8988T (cell line): ENCODE measurements around the gene ERI2.
"Not testable (repeated sequence)": the region's sequence is repeated elsewhere in the genome, so short reads cannot be mapped to it uniquely, and the experiment has no call there.

Source experiments
- DNase-seq: peaks from one replicate; pipeline ENCODE4 v3.0.0; 2011

Gene ERI2

DNA sequence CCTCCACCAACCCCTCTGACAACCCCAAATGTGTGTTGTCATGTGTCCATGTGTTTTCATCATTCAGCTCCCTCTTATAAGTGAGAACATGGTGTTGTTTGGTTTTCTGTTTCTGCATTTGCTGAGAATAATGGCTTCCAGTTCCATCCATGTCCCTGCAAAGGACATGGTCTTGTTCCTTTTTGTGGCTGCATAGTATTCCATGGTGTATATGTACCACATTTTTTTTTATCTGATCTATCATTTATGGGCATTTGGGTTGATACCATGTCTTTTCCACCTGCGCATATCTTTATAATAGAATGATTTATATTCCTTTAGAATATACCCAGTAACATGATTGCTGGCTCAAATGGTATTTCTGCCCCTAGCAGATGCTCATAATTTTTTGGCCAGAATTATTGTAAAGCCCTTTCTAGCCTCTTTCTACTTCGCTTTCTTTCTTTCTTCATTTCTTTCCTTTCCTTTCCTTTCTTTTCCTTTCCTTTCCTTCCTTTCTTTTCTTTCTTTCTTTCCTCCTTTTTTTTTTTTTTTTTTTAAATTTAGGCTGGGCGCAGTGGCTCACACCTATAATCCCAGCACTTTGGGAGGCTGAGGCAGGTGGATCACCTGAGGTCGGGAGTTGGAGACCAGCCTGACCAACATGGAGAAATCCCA is 12.8 kb upstream of the ERI2 start:
- no peak for DNase-seq

DNA sequence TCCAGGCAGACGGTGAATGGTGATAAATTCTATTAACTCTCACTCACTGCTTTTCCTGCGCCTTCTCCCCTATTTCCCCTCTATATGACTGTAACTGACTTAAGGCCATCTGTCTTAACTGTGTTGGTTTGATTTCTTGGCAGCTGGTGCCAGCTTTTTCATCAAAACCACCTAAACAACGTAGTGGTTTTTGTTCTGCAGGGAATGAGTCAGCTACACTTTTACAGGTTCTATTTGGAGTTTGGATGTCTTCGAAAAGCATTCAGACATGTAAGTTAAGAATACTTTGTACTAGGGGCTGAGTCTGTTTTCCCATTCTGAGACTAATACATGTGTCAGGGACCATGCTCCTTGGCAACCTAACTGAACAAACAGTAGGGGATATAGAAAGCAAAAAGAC is 8.5 kb upstream of the ERI2 start:
- DNase-seq: no peak

- no peak for DNase-seq
Observed at GRCh38 chr16:20812510-20812909, 6.2 kb upstream of the ERI2 start.

- DNase-seq: no peak
Observed at GRCh38 chr16:20811889-20812439, 5.7 kb upstream of the ERI2 start.

DNA sequence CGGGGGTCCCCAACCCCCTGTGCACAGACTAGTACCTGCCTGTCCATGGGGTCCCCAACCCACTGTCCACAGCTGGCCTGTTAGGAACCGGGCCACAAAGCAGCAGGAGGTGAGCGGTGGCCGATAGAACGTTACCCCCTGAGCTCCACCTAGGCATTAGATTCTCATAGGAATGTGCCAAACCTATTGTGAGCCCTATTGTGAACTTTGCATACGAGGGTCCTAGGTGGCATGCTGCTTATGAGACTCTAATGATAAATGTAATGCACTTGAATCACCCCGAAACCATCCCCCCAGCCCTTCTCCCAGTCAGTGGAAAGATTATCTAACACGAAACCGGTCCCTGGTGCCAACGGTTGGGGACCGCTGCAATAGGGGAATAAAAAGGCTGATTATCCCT is 1.6 kb upstream of the ERI2 start:
- no peak for DNase-seq

DNA sequence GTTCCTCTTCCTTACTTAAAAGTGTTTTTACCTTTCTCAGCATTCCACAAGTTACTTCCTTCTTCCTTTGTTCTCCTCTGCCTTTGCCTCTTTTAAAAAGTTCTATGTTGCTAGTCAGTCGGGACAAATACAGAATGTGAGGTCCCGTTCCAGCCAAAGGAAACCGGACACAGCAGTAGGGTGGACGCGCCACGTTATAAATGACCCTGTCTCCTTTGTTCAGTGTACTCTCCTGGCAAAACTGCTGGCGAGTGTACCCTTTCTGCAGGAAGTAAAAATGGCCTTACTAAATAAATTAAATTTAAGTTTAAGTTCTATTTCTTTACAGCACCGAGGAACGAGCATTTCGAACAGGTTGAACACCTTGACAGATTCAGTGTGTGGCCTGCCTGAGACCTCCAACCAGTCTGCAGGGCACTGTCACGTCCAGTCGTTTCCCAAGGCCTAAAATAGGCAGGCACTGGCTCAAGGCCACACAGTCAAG is 546 bp downstream of the ERI2 start:
- not testable (repeated sequence) for DNase-seq

- DNase-seq: no peak
Observed at GRCh38 chr16:20803561-20804214, 2.6 kb downstream of the ERI2 start.

DNA sequence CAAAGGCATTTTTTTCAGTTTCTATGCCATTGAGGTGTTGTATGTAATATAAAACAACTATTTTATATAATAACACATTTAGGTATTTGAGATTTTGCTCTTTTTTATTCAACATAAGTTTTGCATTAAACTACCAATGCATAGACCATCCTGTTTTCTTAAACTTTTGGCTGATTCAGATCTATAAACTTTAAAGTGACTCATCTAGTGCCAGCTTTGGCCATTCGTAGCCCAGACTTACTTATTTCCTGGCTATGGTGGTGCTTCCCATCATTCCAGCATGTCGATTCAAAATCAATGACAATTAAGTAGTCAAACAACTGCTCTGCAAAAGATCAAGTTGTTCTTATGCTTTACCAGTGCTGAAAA is 3.1 kb downstream of the ERI2 start:
- no peak for DNase-seq

DNA sequence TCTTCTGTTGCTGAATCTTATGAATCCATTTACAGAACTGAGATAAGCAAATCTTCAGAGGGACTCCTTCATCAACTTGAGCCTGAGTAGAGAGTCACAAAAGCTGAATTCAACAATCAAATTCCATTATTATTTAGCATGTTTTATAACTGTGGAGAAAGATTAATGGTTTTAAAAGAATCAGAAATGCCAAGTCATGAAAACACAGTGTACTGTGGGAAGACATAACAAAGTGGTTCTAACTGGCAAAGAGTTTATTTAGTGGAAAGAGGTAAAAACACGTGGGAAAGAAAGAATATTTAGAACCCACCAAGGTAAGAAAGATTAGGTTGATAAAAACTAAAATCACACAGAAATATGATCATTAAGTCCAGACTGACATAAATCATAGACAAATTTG is 5.0 kb downstream of the ERI2 start:
- no peak for DNase-seq

- no peak for DNase-seq
Observed at GRCh38 chr16:20799599-20799998, 6.7 kb downstream of the ERI2 start.

- DNase-seq: no peak
Observed at GRCh38 chr16:20798364-20798763, 7.9 kb downstream of the ERI2 start.

DNA sequence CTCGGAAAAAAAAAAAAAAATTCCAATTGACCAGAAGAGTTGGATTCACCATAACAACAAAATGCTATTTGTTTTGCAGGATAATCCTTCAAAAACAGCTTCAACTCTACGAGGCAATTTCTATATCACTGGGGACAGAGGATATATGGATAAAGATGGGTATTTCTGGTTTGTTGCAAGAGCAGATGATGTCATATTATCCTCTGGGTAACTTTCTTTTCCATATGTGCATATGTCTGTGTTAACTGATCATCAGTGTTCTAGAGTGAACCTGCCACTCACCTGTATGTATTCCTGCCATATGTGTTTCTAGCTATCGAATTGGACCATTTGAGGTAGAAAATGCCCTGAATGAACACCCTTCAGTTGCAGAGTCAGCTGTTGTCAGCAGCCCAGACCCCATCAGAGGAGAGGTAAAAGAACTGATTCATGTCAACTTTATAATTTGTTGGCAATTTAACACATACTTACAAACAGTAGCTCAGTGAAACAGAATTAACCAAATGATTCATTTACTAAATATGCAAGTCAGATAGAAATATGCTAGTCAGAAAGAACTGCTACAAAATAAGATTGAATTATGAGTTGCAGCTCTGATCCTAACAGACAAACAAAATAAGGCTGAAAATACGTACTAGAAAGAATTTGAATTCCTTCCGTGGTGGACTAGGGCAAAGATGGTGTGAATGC is 14.2 kb downstream of the ERI2 start:
- no peak for DNase-seq

- DNase-seq: no peak
Observed at GRCh38 chr16:20789130-20789529, 17.1 kb downstream of the ERI2 start.

DNA sequence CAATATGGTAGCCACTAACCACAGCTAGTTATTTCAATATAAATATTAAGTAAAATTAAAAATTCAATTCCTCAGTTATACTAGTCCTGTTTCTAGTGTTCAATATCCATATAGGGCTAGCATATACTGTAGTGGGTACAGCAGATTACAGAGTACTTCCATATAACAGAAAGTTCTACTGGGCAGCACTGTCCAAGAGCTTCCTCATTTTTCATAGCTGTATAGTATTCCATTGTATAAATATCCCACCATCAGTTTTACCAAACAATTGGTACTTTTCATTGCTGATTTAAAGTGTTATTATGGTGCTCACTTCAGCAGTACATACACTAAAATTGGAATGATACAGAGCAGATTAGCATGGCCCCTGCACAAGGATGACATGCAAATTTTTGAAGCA is 22.1 kb downstream of the ERI2 start:
- DNase-seq: no peak

GRCh38 chr16:20782470-20782869 is 23.8 kb downstream of the ERI2 start:
- DNase-seq: no peak

DNA sequence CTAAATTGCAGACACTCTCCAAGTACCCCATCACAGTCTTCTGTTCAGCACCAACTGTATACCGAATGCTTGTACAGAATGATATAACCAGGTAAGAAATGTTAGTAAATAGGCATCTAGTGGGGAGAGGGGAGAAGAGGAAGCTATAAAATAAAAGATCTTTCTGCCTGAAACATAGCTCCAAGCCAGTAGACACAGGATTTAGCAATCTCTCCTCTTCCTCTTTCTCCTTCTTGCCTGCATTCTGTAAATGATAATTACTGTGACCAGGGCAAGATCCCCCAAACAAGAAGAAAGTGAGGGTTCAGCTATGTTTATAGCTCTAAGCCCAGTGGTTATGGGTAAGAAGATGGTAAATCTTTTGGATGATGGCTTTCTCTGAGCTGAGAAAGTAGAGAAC is 24.6 kb downstream of the ERI2 start:
- DNase-seq: no peak

GRCh38 chr16:20774703-20775362 is 31.4 kb downstream of the ERI2 start:
- DNase-seq: peak; percentile 27

GRCh38 chr16:20773679-20774078 is 32.6 kb downstream of the ERI2 start:
- no peak for DNase-seq

GRCh38 chr16:20768818-20769217 is 37.5 kb downstream of the ERI2 start:
- DNase-seq: no peak

GRCh38 chr16:20768121-20768520 is 38.2 kb downstream of the ERI2 start:
- no peak for DNase-seq

- DNase-seq: no peak
Observed at GRCh38 chr16:20767577-20767976, 38.7 kb downstream of the ERI2 start.

DNA sequence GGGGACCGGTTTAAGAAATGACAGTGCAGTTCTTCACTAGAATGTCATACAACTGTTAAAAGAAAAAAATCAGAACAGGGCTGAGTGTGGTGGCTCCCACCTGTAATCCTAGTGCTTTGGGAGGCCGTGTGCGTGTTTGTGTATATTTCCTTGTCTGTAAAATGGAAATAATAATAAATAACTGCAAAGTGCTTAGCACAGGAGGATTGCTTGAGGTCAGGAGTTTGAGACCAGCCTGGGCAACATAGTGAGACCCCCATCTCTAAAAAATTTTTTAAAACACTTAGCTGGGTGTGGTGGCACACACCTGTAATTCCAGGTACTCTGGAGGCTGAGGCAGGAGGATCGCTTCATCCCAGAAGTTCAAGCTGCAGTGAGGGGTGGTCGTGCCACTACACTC is 40.0 kb downstream of the ERI2 start:
- no peak for DNase-seq

- DNase-seq: no peak
Observed at GRCh38 chr16:20765732-20766131, 40.5 kb downstream of the ERI2 start.
